D721Med (cell line): ENCODE measurements around the gene RIMS1.
"Not testable (repeated sequence)": the region's sequence is repeated elsewhere in the genome, so short reads cannot be mapped to it uniquely, and the experiment has no call there.

ENCODE experiments used
- DNase-seq: peaks from one replicate; pipeline ENCODE4 v3.0.0; 2011; ENCODE audit warnings: low spot score; ENCODE audit not compliant: insufficient read length
- FAIRE-seq: peaks from 2 replicates; lab custom pipeline; 2011; peaks lifted over from hg19 to GRCh38; lab: Jason Lieb, UNC
- CTCF ChIP-seq: IDR thresholded peaks from 2 replicates; pipeline ENCODE4 v1.5.1; 2012; ENCODE audit warnings: mild to moderate bottlenecking, control low read depth; ENCODE audit not compliant: insufficient read depth; ENCODE audit errors: missing control alignments

Gene RIMS1

GRCh38 chr6:71979911-71980310 lies 93.6 kb downstream of the RIMS1 start:
- no peak for FAIRE-seq
- TF ChIP-seq CTCF = no peak
- DNase-seq = no peak

- no peak for TF ChIP-seq CTCF
- DNase-seq = no peak
- FAIRE-seq = no peak
Measured at GRCh38 chr6:71982389-71982788, 96.0 kb downstream of the RIMS1 start.

- FAIRE-seq (no peak), DNase-seq (no peak)
- TF ChIP-seq CTCF = no peak
Measured at GRCh38 chr6:71983131-71983530, 96.8 kb downstream of the RIMS1 start.

- TF ChIP-seq CTCF = no peak
- no peak for FAIRE-seq
- DNase-seq = no peak
Measured at GRCh38 chr6:71994705-71995271, 108.4 kb downstream of the RIMS1 start.

- DNase-seq (no peak), FAIRE-seq (no peak)
- TF ChIP-seq CTCF = no peak
Measured at GRCh38 chr6:71997341-71997740, 111.0 kb downstream of the RIMS1 start.

GRCh38 chr6:72002415-72002814 lies 116.1 kb downstream of the RIMS1 start:
- DNase-seq (no peak), FAIRE-seq (no peak)
- TF ChIP-seq CTCF = no peak

- FAIRE-seq, DNase-seq: not testable (repeated sequence)
Measured at GRCh38 chr6:72006591-72006990, 120.2 kb downstream of the RIMS1 start.

- FAIRE-seq = no peak
- no peak for DNase-seq
- TF ChIP-seq CTCF = no peak
Measured at GRCh38 chr6:72022830-72023229, 136.5 kb downstream of the RIMS1 start.
